Activated CD8-positive, alpha-beta T cell treated with anti-CD3 and anti-CD28 coated beads for 36 hours (primary cell): ENCODE measurements around the gene CDH16. TPM values are rescaled to one million over a fixed set of nuclear protein-coding genes. Genes with fewer than 3 reads are reported as not detected.

Experiments used
- ATAC-seq: fragments of 200-7000 bp; cut with Tn5 transposase; one replicate; pipeline ENCODE4 v1.10.0; 2021; ENCODE audit warnings: mild to moderate bottlenecking, moderate library complexity
- CTCF ChIA-PET: fragments of 350-600 bp; sonication (Branson Sonifier 250); formaldehyde crosslinking; loops from one replicate; lab custom pipeline; 2021; ENCODE audit warnings: antibody characterized with exemption; lab: Charles Lee
- POLR2A ChIA-PET: fragments of 350-600 bp; sonication (Branson Sonifier 250); formaldehyde crosslinking; loops from one replicate; lab custom pipeline; 2021; ENCODE audit warnings: antibody characterized with exemption; lab: Charles Lee
- DNase-seq: peaks from one replicate; pipeline ENCODE4 v3.0.0-alpha.2; 2020
- H3K27ac Mint-ChIP-seq: one replicate; pipeline ENCODE4 v1.8.0; 2021; ENCODE audit warnings: mild to moderate bottlenecking, mixed read lengths
- H3K27me3 Mint-ChIP-seq: one replicate; pipeline ENCODE4 v1.8.0; 2021; ENCODE audit warnings: mixed read lengths
- H3K36me3 Mint-ChIP-seq: one replicate; pipeline ENCODE4 v1.8.0; 2021; ENCODE audit warnings: low read depth, mixed read lengths
- H3K4me1 Mint-ChIP-seq: one replicate; pipeline ENCODE4 v1.8.0; 2021; ENCODE audit warnings: low read depth, mixed read lengths
- H3K4me3 Mint-ChIP-seq: one replicate; pipeline ENCODE4 v1.8.0; 2021; ENCODE audit warnings: mild to moderate bottlenecking, moderate library complexity, mixed read lengths
- H3K9me3 Mint-ChIP-seq: one replicate; pipeline ENCODE4 v1.8.0; 2021; ENCODE audit warnings: mixed read lengths
- CTCF ChIP-seq: fragments of 200-600 bp; IDR thresholded peaks from one replicate; pipeline ENCODE4 v1.8.0; 2022; ENCODE audit warnings: antibody characterized with exemption, mild to moderate bottlenecking
- intact Hi-C: fragments of 100-400 bp; cut with micrococcal nuclease; formaldehyde crosslinking; loops from one replicate; pipeline ENCODE4 v1.10.0; 2022
- total RNA-seq, 2 experiments: library from RNA; stranded (reverse); gene quantifications; one replicate each; pipeline ENCODE4 v1.2.3, GENCODE V29; 2021

CDH16 gene
- total RNA-seq, 2 experiments from 2014 or later, result not detected

- intact Hi-C loops, result no loop called here
- DNase-seq (no peak), ATAC-seq (no peak)
- ChIA-PET CTCF (interaction anchor here (1.3 to 7.6 kb wide), 2 partner anchors 29 to 93 kb away, joined by 3 to 54 read pairs; partner anchors contain the start of gene NAE1), POLR2A (no interaction called here)
- Mint-ChIP-seq H3K4me1 (peaks cover 10% of the 10 kb centered on the region), H3K4me3 (no peak overlapping the region), H3K9me3 (no peaks in the 10 kb centered on the region), H3K36me3 (no peaks in the 10 kb centered on the region), H3K27ac (no peak overlapping the region), H3K27me3 (peaks cover 35% of the 10 kb centered on the region)
- no peak for TF ChIP-seq CTCF
Measured at GRCh38 chr16:66923247-66923731, 4.6 kb upstream of the CDH16 start.

- no peak for TF ChIP-seq CTCF
Measured at GRCh38 chr16:66921729-66922450, 3.2 kb upstream of the CDH16 start.

GRCh38 chr16:66920924-66921680 is 2.4 kb upstream of the CDH16 start:
- no peak for ATAC-seq
- no peak overlapping the region for H3K27ac Mint-ChIP-seq
- H3K9me3 Mint-ChIP-seq, result no peaks in the 10 kb centered on the region
- ChIA-PET POLR2A (interaction anchor here (1.3 to 1.6 kb wide), 2 partner anchors 12 to 17 kb away, joined by 3 to 5 read pairs; no protein-coding TSS in a partner anchor), CTCF (interaction anchor here (1.9 kb wide), 1 partner anchor 90 kb away, joined by 6 read pairs; the partner anchor contains the start of gene NAE1)
- H3K27me3 Mint-ChIP-seq, result peaks cover 29% of the 10 kb centered on the region
- no peak for TF ChIP-seq CTCF
- no peak overlapping the region for H3K4me3 Mint-ChIP-seq
- H3K4me1 Mint-ChIP-seq, result peaks cover 8% of the 10 kb centered on the region
- intact Hi-C loops, result no loop called here
- no peak for DNase-seq
- H3K36me3 Mint-ChIP-seq, result no peaks in the 10 kb centered on the region

More at GRCh38 chr16:66921729-66922450, 3.2 kb upstream of the CDH16 start:
- CTCF ChIA-PET, result interaction anchor here (1.1 to 7.6 kb wide), 2 partner anchors 27 to 53 kb away, joined by 3 to 54 read pairs; no protein-coding TSS in a partner anchor
- POLR2A ChIA-PET, result interaction anchor here (1.3 to 1.6 kb wide), 2 partner anchors 12 to 18 kb away, joined by 3 to 5 read pairs; no protein-coding TSS in a partner anchor
- H3K36me3 Mint-ChIP-seq, result no peaks in the 10 kb centered on the region
- DNase-seq (no peak), ATAC-seq (no peak)
- H3K4me1 Mint-ChIP-seq, result peaks cover 8% of the 10 kb centered on the region
- H3K4me3 Mint-ChIP-seq, result no peak overlapping the region
- no peak overlapping the region for H3K27ac Mint-ChIP-seq
- H3K9me3 Mint-ChIP-seq, result no peaks in the 10 kb centered on the region
- H3K27me3 Mint-ChIP-seq, result peaks cover 35% of the 10 kb centered on the region
- intact Hi-C loops, result no loop called here

GRCh38 chr16:66920299-66920590 is 1.6 kb upstream of the CDH16 start:
- Mint-ChIP-seq H3K27me3 (peaks cover 21% of the 10 kb centered on the region), H3K4me1 (peaks cover under 1% of the 10 kb centered on the region), H3K36me3 (no peaks in the 10 kb centered on the region), H3K4me3 (no peak overlapping the region), H3K9me3 (no peaks in the 10 kb centered on the region), H3K27ac (no peak overlapping the region)
- no peak for ATAC-seq
- intact Hi-C loops, result no loop called here
- POLR2A ChIA-PET, result interaction anchor here (0.8 to 1.5 kb wide), 3 partner anchors 13 to 182 kb away, joined by 3 read pairs; no protein-coding TSS in a partner anchor
- DNase-seq, result no peak
- no peak for TF ChIP-seq CTCF
- CTCF ChIA-PET, result interaction anchor here (1.0 to 2.8 kb wide), 3 partner anchors 9 to 90 kb away, joined by 3 to 11 read pairs (median 6); partner anchors contain the start of gene NAE1
